HFF-Myc (cell line): Measurements from ENCODE around the gene CPT1A.

Experiments used
- DNase-seq: peaks from one replicate; pipeline ENCODE4 v3.0.0-alpha.2; 2011; ENCODE audit warnings: low read depth; ENCODE audit errors: extremely low read depth
- H3K4me3 ChIP-seq: replicated peaks from 2 replicates; pipeline ENCODE4 v1.5.1; 2011; ENCODE audit warnings: low read depth, mild to moderate bottlenecking, control low read depth, low read length
- CTCF ChIP-seq: IDR thresholded peaks from 2 replicates; pipeline ENCODE4 v1.5.1; 2012; ENCODE audit warnings: mild to moderate bottlenecking, low read depth, low read length, control low read depth; ENCODE audit errors: missing control alignments

The CPT1A gene

GRCh38 chr11:68763181-68763721 is 78.5 kb downstream of the CPT1A start:
- TF ChIP-seq CTCF = no peak
- no peak for DNase-seq
- no peak overlapping the region for H3K4me3 ChIP-seq

GRCh38 chr11:68762481-68762880 is 79.2 kb downstream of the CPT1A start:
- TF ChIP-seq CTCF = no peak
- DNase-seq = no peak
- no peak overlapping the region for H3K4me3 ChIP-seq

GRCh38 chr11:68761801-68762200 is 79.9 kb downstream of the CPT1A start:
- no peak for DNase-seq
- no peak overlapping the region for H3K4me3 ChIP-seq
- TF ChIP-seq CTCF = no peak

DNA sequence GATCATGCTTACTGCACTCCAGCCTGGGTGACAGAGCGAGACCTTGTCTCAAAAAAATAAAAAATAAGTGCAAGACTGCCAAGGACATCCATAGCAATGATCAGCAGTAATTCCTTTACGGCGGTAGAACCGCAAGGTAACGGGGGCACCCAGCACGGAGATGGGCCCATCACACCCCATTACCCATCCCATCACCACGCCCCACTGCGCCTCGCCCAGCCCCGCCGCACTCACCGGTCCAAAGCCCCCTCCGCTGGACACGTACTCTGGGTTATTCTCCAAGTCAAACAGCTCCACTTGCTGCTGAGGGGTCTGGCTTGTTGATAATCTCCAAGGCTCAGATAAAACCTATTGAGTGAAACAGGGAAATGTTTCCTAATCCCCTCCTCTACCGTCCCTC is 81.7 kb downstream of the CPT1A start:
- DNase-seq = no peak
- TF ChIP-seq CTCF = no peak

GRCh38 chr11:68757711-68758110 is 84.0 kb downstream of the CPT1A start:
- TF ChIP-seq CTCF = no peak
- no peak for DNase-seq

More for the DNA sequence above, 81.7 kb downstream of the CPT1A start:
- H3K4me3 ChIP-seq = no peak overlapping the region

DNA sequence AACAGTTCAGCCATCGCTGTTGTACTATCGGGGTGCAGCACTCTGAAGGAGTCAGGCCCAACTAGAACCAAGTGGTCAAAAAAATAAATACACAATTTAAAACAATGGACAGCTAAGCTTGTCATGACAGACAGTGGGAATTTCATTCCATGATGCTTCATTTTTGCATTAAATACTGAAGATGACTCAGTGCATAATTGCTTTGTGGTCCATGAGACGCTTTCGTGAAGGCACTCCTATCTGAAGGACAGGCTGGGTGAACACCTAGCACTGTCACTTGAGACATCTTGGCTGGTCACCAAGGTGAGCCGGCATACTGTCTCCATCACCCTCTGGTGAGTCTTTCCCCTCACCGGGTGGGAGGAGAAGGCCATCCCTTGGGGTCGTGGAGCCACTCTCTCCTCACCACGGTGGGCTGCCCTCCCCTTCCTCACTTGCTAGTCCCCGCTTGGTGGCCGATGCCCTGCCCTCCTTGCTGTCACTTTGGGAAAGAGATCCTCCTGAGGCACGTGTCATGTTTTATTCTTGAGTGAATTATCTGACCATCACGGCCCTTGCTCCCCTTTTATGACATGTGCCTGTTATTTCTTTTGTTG is 85.4 kb downstream of the CPT1A start:
- no peak for TF ChIP-seq CTCF
- no peak for DNase-seq
- no peak overlapping the region for H3K4me3 ChIP-seq

More at GRCh38 chr11:68757711-68758110, 84.0 kb downstream of the CPT1A start:
- H3K4me3 ChIP-seq = no peak overlapping the region

DNA sequence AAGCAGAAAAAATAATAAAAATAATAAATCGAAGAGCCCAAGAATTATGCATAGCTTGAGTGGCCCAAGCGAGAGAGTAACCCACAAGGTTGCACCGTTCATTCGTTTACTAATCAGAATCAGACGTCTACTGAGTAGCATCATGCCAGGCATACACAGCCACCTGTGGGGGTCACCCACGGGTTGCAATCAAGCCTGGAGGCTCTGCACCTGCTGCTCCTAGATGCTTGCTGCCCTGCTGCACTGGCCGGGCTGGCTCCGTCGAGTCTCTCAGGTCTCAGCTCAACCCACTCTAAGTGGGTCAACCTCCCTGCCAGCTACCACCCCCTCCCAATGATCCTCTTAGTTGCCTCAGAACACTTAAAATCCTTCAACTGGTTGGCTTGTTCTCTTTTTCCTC is 88.4 kb downstream of the CPT1A start:
- no peak overlapping the region for H3K4me3 ChIP-seq
- no peak for DNase-seq
- no peak for TF ChIP-seq CTCF
